ENCODE results near the gene RAB11FIP3.

DNA sequence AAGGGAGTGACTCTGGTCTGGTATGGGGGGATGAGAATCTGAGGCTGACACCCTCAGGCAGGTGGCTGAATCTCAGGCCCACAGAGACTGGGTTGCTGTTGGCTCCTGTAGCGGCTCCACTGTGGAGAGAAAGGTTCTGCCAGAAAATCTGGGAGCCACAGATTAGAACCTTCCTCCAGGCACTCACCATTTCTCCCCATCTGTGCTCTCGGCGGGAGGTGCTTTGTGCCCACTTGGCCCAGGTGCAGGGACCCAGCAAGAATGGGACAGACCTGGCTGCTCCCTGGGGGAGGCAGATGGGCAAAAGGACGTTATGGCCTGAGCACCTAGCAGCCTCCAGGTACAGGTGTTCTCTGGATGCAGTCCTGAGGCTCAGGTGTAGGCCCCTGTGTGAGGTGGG is 20.1 kb downstream of the RAB11FIP3 start:
- TF ChIP-seq SP1 (IDR thresholded peaks at IDR 0.05; ENCODE audit: low read depth, low read length), result no peak
- no peak for TF ChIP-seq CBFB (IDR thresholded peaks at IDR 0.05; ENCODE audit: low read depth)
- no peak for TF ChIP-seq RFX5 (IDR thresholded peaks at IDR 0.05; ENCODE audit: low read depth, low read length)
- no peak for TF ChIP-seq SREBF2 (IDR thresholded peaks at IDR 0.05; ENCODE audit: low read length)
- TF ChIP-seq, protein P1, sequence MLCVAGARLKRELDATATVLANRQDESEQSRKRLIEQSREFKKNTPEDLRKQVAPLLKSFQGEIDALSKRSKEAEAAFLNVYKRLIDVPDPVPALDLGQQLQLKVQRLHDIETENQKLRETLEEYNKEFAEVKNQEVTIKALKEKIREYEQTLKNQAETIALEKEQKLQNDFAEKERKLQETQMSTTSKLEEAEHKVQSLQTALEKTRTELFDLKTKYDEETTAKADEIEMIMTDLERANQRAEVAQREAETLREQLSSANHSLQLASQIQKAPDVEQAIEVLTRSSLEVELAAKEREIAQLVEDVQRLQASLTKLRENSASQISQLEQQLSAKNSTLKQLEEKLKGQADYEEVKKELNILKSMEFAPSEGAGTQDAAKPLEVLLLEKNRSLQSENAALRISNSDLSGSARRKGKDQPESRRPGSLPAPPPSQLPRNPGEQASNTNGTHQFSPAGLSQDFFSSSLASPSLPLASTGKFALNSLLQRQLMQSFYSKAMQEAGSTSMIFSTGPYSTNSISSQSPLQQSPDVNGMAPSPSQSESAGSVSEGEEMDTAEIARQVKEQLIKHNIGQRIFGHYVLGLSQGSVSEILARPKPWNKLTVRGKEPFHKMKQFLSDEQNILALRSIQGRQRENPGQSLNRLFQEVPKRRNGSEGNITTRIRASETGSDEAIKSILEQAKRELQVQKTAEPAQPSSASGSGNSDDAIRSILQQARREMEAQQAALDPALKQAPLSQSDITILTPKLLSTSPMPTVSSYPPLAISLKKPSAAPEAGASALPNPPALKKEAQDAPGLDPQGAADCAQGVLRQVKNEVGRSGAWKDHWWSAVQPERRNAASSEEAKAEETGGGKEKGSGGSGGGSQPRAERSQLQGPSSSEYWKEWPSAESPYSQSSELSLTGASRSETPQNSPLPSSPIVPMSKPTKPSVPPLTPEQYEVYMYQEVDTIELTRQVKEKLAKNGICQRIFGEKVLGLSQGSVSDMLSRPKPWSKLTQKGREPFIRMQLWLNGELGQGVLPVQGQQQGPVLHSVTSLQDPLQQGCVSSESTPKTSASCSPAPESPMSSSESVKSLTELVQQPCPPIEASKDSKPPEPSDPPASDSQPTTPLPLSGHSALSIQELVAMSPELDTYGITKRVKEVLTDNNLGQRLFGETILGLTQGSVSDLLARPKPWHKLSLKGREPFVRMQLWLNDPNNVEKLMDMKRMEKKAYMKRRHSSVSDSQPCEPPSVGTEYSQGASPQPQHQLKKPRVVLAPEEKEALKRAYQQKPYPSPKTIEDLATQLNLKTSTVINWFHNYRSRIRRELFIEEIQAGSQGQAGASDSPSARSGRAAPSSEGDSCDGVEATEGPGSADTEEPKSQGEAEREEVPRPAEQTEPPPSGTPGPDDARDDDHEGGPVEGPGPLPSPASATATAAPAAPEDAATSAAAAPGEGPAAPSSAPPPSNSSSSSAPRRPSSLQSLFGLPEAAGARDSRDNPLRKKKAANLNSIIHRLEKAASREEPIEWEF (IDR thresholded peaks at IDR 0.05; ENCODE audit: insufficient replicate concordance, low read depth, low read length), result no peak
- TF ChIP-seq, protein P2, sequence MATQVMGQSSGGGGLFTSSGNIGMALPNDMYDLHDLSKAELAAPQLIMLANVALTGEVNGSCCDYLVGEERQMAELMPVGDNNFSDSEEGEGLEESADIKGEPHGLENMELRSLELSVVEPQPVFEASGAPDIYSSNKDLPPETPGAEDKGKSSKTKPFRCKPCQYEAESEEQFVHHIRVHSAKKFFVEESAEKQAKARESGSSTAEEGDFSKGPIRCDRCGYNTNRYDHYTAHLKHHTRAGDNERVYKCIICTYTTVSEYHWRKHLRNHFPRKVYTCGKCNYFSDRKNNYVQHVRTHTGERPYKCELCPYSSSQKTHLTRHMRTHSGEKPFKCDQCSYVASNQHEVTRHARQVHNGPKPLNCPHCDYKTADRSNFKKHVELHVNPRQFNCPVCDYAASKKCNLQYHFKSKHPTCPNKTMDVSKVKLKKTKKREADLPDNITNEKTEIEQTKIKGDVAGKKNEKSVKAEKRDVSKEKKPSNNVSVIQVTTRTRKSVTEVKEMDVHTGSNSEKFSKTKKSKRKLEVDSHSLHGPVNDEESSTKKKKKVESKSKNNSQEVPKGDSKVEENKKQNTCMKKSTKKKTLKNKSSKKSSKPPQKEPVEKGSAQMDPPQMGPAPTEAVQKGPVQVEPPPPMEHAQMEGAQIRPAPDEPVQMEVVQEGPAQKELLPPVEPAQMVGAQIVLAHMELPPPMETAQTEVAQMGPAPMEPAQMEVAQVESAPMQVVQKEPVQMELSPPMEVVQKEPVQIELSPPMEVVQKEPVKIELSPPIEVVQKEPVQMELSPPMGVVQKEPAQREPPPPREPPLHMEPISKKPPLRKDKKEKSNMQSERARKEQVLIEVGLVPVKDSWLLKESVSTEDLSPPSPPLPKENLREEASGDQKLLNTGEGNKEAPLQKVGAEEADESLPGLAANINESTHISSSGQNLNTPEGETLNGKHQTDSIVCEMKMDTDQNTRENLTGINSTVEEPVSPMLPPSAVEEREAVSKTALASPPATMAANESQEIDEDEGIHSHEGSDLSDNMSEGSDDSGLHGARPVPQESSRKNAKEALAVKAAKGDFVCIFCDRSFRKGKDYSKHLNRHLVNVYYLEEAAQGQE (IDR thresholded peaks at IDR 0.05; ENCODE audit: low read depth, low read length), result no peak
- TF ChIP-seq, protein P3, sequence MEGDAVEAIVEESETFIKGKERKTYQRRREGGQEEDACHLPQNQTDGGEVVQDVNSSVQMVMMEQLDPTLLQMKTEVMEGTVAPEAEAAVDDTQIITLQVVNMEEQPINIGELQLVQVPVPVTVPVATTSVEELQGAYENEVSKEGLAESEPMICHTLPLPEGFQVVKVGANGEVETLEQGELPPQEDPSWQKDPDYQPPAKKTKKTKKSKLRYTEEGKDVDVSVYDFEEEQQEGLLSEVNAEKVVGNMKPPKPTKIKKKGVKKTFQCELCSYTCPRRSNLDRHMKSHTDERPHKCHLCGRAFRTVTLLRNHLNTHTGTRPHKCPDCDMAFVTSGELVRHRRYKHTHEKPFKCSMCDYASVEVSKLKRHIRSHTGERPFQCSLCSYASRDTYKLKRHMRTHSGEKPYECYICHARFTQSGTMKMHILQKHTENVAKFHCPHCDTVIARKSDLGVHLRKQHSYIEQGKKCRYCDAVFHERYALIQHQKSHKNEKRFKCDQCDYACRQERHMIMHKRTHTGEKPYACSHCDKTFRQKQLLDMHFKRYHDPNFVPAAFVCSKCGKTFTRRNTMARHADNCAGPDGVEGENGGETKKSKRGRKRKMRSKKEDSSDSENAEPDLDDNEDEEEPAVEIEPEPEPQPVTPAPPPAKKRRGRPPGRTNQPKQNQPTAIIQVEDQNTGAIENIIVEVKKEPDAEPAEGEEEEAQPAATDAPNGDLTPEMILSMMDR (IDR thresholded peaks at IDR 0.05 in 2 of 3, conservative IDR thresholded peaks at IDR 0.05 in 1 of 3; ENCODE audit: control insufficient read depth in 2 of 3, extremely low read depth in 1 of 3, insufficient read depth in 1 of 3, low read depth in 3 of 3, low read length in 3 of 3), result no peak
- TF ChIP-seq POLR2AphosphoS5 (IDR thresholded peaks at IDR 0.05; ENCODE audit: low read length), result no peak
- TF ChIP-seq, protein P4, sequence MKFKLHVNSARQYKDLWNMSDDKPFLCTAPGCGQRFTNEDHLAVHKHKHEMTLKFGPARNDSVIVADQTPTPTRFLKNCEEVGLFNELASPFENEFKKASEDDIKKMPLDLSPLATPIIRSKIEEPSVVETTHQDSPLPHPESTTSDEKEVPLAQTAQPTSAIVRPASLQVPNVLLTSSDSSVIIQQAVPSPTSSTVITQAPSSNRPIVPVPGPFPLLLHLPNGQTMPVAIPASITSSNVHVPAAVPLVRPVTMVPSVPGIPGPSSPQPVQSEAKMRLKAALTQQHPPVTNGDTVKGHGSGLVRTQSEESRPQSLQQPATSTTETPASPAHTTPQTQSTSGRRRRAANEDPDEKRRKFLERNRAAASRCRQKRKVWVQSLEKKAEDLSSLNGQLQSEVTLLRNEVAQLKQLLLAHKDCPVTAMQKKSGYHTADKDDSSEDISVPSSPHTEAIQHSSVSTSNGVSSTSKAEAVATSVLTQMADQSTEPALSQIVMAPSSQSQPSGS (IDR thresholded peaks at IDR 0.05; ENCODE audit: low read length), result no peak
- TF ChIP-seq BHLHE40 (IDR thresholded peaks at IDR 0.05; ENCODE audit: borderline replicate concordance in 1 of 2, low read depth in 2 of 2, low read length in 1 of 2), result no peak
